Measurements from ENCODE around the gene RUFY4. TPM values are rescaled to one million over a fixed set of nuclear protein-coding genes. Genes with fewer than 3 reads are reported as not detected.

RUFY4 gene
- total and polyA plus RNA-seq, 3 donors from 2014 or later: 0.17 to 0.39 (median 0.37) TPM

DNA sequence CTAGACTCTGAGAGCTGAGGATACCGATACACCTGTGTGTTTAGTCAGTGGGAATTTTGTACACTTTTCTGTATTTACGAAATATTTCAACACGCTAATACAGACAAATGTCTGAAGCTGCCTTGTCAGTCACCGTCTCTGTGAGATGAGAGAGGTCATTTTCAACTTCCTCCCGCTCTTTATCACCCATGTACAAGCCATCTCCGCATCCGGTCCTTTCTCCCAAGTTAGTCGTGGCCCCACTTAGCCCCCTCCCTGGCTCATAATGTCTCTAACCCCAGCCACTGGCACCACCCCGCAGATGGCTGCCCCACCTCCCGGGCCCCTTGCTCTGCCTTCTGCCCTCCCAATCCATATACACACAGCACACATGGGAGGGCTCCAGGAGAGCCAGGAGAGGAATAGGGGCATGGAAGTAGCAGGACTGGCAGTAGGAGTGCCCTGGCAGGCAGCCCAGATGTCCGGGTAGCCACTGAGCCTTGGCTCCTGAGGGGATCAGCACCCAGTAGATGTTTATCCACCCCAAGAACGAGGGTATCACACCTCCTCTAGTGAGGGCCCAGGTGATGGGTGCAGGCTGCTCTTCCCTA, 2.0 kb upstream of the RUFY4 start:
- Histone ChIP-seq H3K27ac (no peak overlapping the region), H3K4me1 (no peaks in the 10 kb centered on the region), H3K36me3 (ENCODE audit: low read depth, missing control alignments) (no peaks in the 10 kb centered on the region), H3K9me3 (no peaks in the 10 kb centered on the region), H3K4me3 (no peak overlapping the region), H3K27me3 (no peaks in the 10 kb centered on the region)
- intact Hi-C loops (cut with DNase I; ENCODE audit: low total_unique reads): no loop called here
- TF ChIP-seq, protein P1, sequence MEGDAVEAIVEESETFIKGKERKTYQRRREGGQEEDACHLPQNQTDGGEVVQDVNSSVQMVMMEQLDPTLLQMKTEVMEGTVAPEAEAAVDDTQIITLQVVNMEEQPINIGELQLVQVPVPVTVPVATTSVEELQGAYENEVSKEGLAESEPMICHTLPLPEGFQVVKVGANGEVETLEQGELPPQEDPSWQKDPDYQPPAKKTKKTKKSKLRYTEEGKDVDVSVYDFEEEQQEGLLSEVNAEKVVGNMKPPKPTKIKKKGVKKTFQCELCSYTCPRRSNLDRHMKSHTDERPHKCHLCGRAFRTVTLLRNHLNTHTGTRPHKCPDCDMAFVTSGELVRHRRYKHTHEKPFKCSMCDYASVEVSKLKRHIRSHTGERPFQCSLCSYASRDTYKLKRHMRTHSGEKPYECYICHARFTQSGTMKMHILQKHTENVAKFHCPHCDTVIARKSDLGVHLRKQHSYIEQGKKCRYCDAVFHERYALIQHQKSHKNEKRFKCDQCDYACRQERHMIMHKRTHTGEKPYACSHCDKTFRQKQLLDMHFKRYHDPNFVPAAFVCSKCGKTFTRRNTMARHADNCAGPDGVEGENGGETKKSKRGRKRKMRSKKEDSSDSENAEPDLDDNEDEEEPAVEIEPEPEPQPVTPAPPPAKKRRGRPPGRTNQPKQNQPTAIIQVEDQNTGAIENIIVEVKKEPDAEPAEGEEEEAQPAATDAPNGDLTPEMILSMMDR (IDR thresholded peaks at IDR 0.05): no peak
- no peak for TF ChIP-seq POLR2A (IDR thresholded peaks at IDR 0.05)
- 72 to 76% methylated on average over 12 of the region's 12 CpGs for WGBS, 2 donors
- DNase-seq: peak; percentile 22

DNA sequence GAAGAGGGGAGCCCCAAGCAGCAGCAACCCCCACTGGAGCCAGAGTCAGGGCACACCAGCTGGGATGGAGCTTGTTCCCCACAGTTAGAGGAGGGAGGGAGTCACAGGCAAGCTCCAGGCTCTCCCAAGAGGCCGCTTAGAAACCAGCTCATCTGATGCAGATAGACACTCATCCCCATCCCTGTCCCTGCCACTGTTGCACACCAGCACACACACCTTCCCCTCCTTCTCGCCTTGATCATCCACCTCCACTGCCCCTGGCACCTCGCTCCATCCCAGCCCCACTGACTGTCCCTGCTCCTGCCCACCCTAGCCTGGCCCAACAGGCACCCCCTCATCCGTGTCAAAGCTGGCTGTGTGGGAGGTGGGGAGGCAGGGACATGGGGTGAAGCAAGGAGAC, 1.5 kb upstream of the RUFY4 start:
- 70 to 77% methylated on average over 4 of the region's 4 CpGs for WGBS, 2 donors
- intact Hi-C loops (cut with DNase I; ENCODE audit: low total_unique reads): no loop called here

DNA sequence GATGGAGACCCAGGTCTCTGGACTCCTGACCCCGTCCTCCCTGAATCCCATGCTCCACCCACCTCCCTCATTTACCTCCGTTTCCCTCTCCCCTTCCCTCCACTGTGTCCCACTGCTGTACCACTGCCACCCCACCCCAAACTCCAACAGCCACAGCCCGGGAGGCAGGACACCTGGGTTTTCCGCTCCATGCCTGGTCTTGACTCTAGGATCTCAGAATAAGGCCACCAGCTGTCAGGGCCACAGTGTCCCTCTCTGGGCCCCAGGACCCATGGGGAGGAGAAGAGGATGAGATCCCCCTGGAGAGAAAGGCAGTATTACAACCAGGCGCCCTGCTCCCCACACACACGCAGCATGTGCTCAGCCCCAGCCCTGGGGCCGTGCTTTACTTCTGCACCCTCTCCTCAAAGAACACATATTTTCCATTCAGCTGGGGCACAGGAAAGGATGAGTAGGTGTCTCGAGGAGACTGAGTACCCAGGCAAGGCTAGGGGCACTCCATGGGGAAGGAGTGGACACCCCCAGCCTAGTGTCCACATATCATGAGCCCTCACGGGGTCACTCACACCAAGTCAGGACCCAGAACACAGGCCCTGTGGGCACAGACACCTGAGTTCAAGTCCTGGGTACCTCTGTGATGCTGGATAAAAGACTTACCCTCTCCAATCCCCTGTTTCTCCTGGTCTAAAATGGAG, 700 bp downstream of the RUFY4 start:
- Histone ChIP-seq H3K27ac (no peak overlapping the region), H3K9me3 (no peaks in the 10 kb centered on the region), H3K27me3 (no peaks in the 10 kb centered on the region), H3K4me1 (no peaks in the 10 kb centered on the region), H3K36me3 (ENCODE audit: low read depth, missing control alignments) (no peaks in the 10 kb centered on the region), H3K4me3 (no peak overlapping the region)
- intact Hi-C loops (cut with DNase I; ENCODE audit: low total_unique reads): no loop called here
- 45 to 75% methylated on average over 4 to 9 of the region's 9 CpGs for WGBS, 2 donors
- no peak for DNase-seq
- TF ChIP-seq, protein P1 (IDR thresholded peaks at IDR 0.05): no peak
- no peak for TF ChIP-seq POLR2A (IDR thresholded peaks at IDR 0.05)

More for the DNA sequence above, 1.5 kb upstream of the RUFY4 start:
- Histone ChIP-seq H3K27ac (no peak overlapping the region), H3K4me3 (no peak overlapping the region), H3K9me3 (no peaks in the 10 kb centered on the region), H3K4me1 (no peaks in the 10 kb centered on the region), H3K27me3 (no peaks in the 10 kb centered on the region), H3K36me3 (ENCODE audit: low read depth, missing control alignments) (no peaks in the 10 kb centered on the region)
- DNase-seq: no peak
- TF ChIP-seq POLR2A (IDR thresholded peaks at IDR 0.05): no peak
- TF ChIP-seq, protein P1 (IDR thresholded peaks at IDR 0.05): no peak

DNA sequence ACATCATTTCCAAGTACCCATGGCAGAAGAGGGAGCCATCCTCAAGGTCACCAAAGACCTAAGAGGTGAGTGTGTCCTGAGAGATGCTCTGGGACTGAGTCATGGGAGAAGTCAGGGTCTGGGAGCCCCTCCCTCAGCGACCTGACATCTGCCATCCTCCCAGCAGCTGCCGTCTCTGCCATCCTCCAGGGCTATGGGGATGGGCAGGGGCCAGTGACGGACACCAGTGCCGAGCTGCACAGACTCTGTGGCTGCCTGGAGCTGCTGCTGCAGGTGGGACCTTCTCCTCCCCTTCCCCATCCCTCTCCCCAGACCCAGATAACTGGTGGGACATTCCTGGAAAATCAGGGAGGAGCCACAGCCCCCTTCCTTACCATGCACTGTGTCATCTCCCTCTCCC, 1.5 kb downstream of the RUFY4 start:
- Histone ChIP-seq H3K9me3 (no peaks in the 10 kb centered on the region), H3K27ac (no peak overlapping the region), H3K27me3 (no peaks in the 10 kb centered on the region), H3K4me1 (no peaks in the 10 kb centered on the region), H3K36me3 (ENCODE audit: low read depth, missing control alignments) (no peaks in the 10 kb centered on the region), H3K4me3 (no peak overlapping the region)
- WGBS, 2 donors: 89% methylated on average over 4 of the region's 4 CpGs; no CpG with 5 or more reads in 1 of the 2 donors
- intact Hi-C loops (cut with DNase I; ENCODE audit: low total_unique reads): no loop called here
- DNase-seq: no peak
- no peak for TF ChIP-seq POLR2A (IDR thresholded peaks at IDR 0.05)
- TF ChIP-seq, protein P1 (IDR thresholded peaks at IDR 0.05): no peak

All from testis (tissue), 3 donors.